HepG2 (cell line): Measurements from ENCODE around the gene RRP8. TPM values are rescaled to one million over a fixed set of nuclear protein-coding genes. Genes with fewer than 3 reads are reported as not detected.

Experiments
- ATAC-seq: fragments of 200-7000 bp; cut with Tn5 transposase; 3 replicates; pipeline ENCODE4 v1.9.1; 2020; ENCODE audit warnings: mild to moderate bottlenecking, moderate library complexity
- BruUV-seq: library from RNA; stranded (reverse); fragments of 400-500 nt; replicated peaks from 2 replicates; lab custom pipeline; 2021; lab: Mats Ljungman, UMichigan
- CTCF ChIA-PET: fragments of 300-600 bp; formaldehyde crosslinking; extraction: SDS; loops from one replicate; lab custom pipeline; 2021; ENCODE audit warnings: low total read pairs, inconsistent platforms, low intra/inter-chr PET ratio; lab: Yijun Ruan, JAX
- POLR2A ChIA-PET: fragments of 350-600 bp; sonication (Branson Sonifier 250); formaldehyde crosslinking; loops from one replicate; lab custom pipeline; 2020; ENCODE audit warnings: antibody characterized with exemption, inconsistent platforms; lab: Yijun Ruan, JAX
- DNase-seq: peaks from one replicate; pipeline ENCODE4 v3.0.0-alpha.2; 2015; ENCODE audit warnings: low spot score
- FAIRE-seq: peaks from 3 replicates; lab custom pipeline; 2011; peaks lifted over from hg19 to GRCh38; lab: Jason Lieb, UNC
- H2AFZ ChIP-seq: one replicate; pipeline ENCODE4 v1.6.1; 2011; ENCODE audit warnings: low read length, inconsistent platforms
- H3K27ac ChIP-seq: fragments of 300-600 bp; 3 replicates; pipeline ENCODE4 v1.8.0; 2011; ENCODE audit warnings: mixed run types, mild to moderate bottlenecking, mixed read lengths, low read length, inconsistent platforms; ENCODE audit not compliant: insufficient read depth; ENCODE audit errors: extremely low read length
- H3K27me3 ChIP-seq, 2 experiments: fragments of 200-600 bp in 1 of 2; 2 replicates in 1 of 2; 3 replicates in 1 of 2; pipeline versions ENCODE4 v1.6.0 to v1.8.0; 2011; ENCODE audit warnings: low read length in 2 of 2, mild to moderate bottlenecking in 2 of 2, moderate library complexity in 2 of 2, inconsistent platforms in 1 of 2; ENCODE audit not compliant: insufficient read depth in 2 of 2, control insufficient read depth in 1 of 2
- H3K36me3 ChIP-seq, 2 experiments: fragments of 200-600 bp in 1 of 2; replicated peaks in 1 of 2; 2 replicates in 1 of 2; 3 replicates in 1 of 2; pipeline versions ENCODE4 v1.5.1 to v1.8.0; 2011; ENCODE audit warnings: low read length in 2 of 2, inconsistent platforms in 1 of 2; ENCODE audit not compliant: insufficient read depth in 2 of 2, control insufficient read depth in 1 of 2
- H3K4me1 ChIP-seq: 2 replicates; pipeline ENCODE4 v1.5.1; 2012; ENCODE audit warnings: low read length, inconsistent platforms; ENCODE audit not compliant: insufficient read depth
- H3K4me2 ChIP-seq: 2 replicates; pipeline ENCODE4 v1.6.0; 2011; ENCODE audit warnings: low read depth, low read length, inconsistent platforms
- H3K4me3 ChIP-seq, 3 experiments: fragments of 200-600 bp in 1 of 3; sonication (generic), shearing (Covaris generic) in 1 of 3; replicated peaks in 1 of 3; 2 replicates each; pipeline ENCODE4 v1.5.1; 2011 to 2016; ENCODE audit warnings: low read length in 3 of 3, inconsistent platforms in 2 of 3, low read depth in 2 of 3, mild to moderate bottlenecking in 2 of 3, control low read depth in 1 of 3, mixed read lengths in 1 of 3; ENCODE audit not compliant: insufficient read depth in 1 of 3
- H3K79me2 ChIP-seq: one replicate; pipeline ENCODE4 v1.6.1; 2011; ENCODE audit warnings: low read length, inconsistent platforms; ENCODE audit not compliant: insufficient read depth
- H3K9ac ChIP-seq: 2 replicates; pipeline ENCODE4 v1.6.0; 2011; ENCODE audit warnings: mild to moderate bottlenecking, low read depth, low read length, inconsistent platforms; ENCODE audit not compliant: insufficient read depth
- H3K9me3 ChIP-seq: 2 replicates; pipeline ENCODE4 v1.5.1; 2012; ENCODE audit warnings: mild to moderate bottlenecking, low read length
- H4K20me1 ChIP-seq: 2 replicates; pipeline ENCODE4 v1.6.0; 2011; ENCODE audit warnings: inconsistent platforms, mild to moderate bottlenecking, low read length, moderate library complexity; ENCODE audit not compliant: insufficient read depth
- AHR ChIP-seq: IDR thresholded peaks from 2 replicates; pipeline ENCODE4 v1.6.1; 2018; ENCODE audit warnings: missing genetic modification reagents, missing compliant biosample characterization
- KIAA2018 ChIP-seq: sonication (generic); formaldehyde crosslinking; IDR thresholded peaks from 2 replicates; pipeline ENCODE4 v1.5.0; 2020; ENCODE audit warnings: mild to moderate bottlenecking, missing genetic modification reagents, borderline replicate concordance
- KLF12 ChIP-seq: sonication (generic); formaldehyde crosslinking; IDR thresholded peaks from 2 replicates; pipeline ENCODE4 v1.4.0; 2020; ENCODE audit warnings: missing genetic modification reagents, borderline replicate concordance
- NR2F1 ChIP-seq, 2 experiments: fragments of 450-650 bp in 1 of 2; formaldehyde crosslinking in 1 of 2; IDR thresholded peaks; 2 replicates each; pipeline versions ENCODE4 v1.5.0 to v1.6.1; 2016 to 2020; ENCODE audit warnings: mild to moderate bottlenecking in 1 of 2, missing compliant biosample characterization in 1 of 2, missing genetic modification reagents in 1 of 2, moderate library complexity in 1 of 2
- NR2F6 ChIP-seq, 2 experiments: IDR thresholded peaks; 2 replicates each; pipeline ENCODE4 v1.6.1; 2016; ENCODE audit warnings: antibody characterized with exemption in 1 of 2, mild to moderate bottlenecking in 1 of 2
- NRL ChIP-seq: sonication (generic); formaldehyde crosslinking; IDR thresholded peaks from 2 replicates; pipeline ENCODE4 v1.5.0; 2020; ENCODE audit warnings: missing genetic modification reagents, mild to moderate bottlenecking, moderate library complexity, borderline replicate concordance
- SP2 ChIP-seq: sonication (generic); formaldehyde crosslinking; IDR thresholded peaks from 2 replicates; pipeline ENCODE4 v1.5.1; 2020; ENCODE audit warnings: mild to moderate bottlenecking, missing genetic modification reagents
- SPEN ChIP-seq: sonication (generic); formaldehyde crosslinking; IDR thresholded peaks from 2 replicates; pipeline ENCODE4 v1.5.1; 2020; ENCODE audit warnings: low read depth, mild to moderate bottlenecking, missing genetic modification reagents
- ZNF3 ChIP-seq: IDR thresholded peaks from 2 replicates; pipeline ENCODE4 v1.7.0; 2017; ENCODE audit warnings: inconsistent platforms
- ZNF556 ChIP-seq: sonication (generic); formaldehyde crosslinking; IDR thresholded peaks from 2 replicates; pipeline ENCODE4 v1.4.0; 2020; ENCODE audit warnings: mild to moderate bottlenecking, missing genetic modification reagents, borderline replicate concordance
- ZNF740 ChIP-seq: sonication (generic); formaldehyde crosslinking; IDR thresholded peaks from 2 replicates; pipeline ENCODE4 v1.4.0; 2020; ENCODE audit warnings: missing genetic modification reagents
- ZSCAN9 ChIP-seq: IDR thresholded peaks from 2 replicates; pipeline ENCODE4 v1.6.1; 2016; ENCODE audit warnings: borderline replicate concordance
- WGBS: methylation state at CpG from one replicate; pipeline ENCODE4 v1.1.6; 2017; ENCODE audit warnings: low lambda C conversion rate; 5-methylcytosine and 5-hydroxymethylcytosine counted together
- in situ Hi-C: cut with HindIII; loops from 2 replicates; pipeline ENCODE4 v1.10.0; 2017; ENCODE audit warnings: low pct_unique_long_range_greater_than_20kb; ENCODE audit not compliant: extremely low pct_ligation_motif_present
- intact Hi-C: fragments of 100-400 bp; cut with micrococcal nuclease; formaldehyde crosslinking; loops from one replicate; pipeline ENCODE4 v1.10.0; 2022; ENCODE audit not compliant: unreplicated experiment
- polyA plus RNA-seq, 8 experiments: library from polyadenylated mRNA; depleted of rRNA in 3 of 8; stranded (reverse) in 7 of 8; unstranded in 1 of 8; fragments of >200 nt; fragmentation: Illumina TruSeq in 4 of 8; extraction: Trizol in 4 of 8; gene quantifications; 2 replicates each; pipeline versions ENCODE4 v1.2.1 to v1.2.3, GENCODE V29; 2011 to 2016; ENCODE audit warnings: low read depth in 4 of 8, missing spikeins in 1 of 8, mixed read lengths in 1 of 8; ENCODE audit not compliant: insufficient read depth in 1 of 8
- total RNA-seq, 5 experiments: library from RNA; depleted of rRNA; stranded (reverse); fragments of >200 nt; fragmentation: Illumina TruSeq; extraction: Trizol; gene quantifications; 2 replicates each; pipeline ENCODE4 v1.2.3, GENCODE V29; 2016; ENCODE audit warnings: low read depth in 1 of 5
- TF ChIP-seq, protein P1 (sequence below): sonication (generic); formaldehyde crosslinking; IDR thresholded peaks from 2 replicates; pipeline ENCODE4 v1.8.1; 2023; ENCODE audit warnings: missing genetic modification reagents, mild to moderate bottlenecking, borderline replicate concordance
- TF ChIP-seq, protein P2 (sequence below): sonication (generic); formaldehyde crosslinking; IDR thresholded peaks from 2 replicates; pipeline ENCODE4 v1.5.0; 2020; ENCODE audit warnings: missing genetic modification reagents

RRP8 gene
- total and polyA plus RNA-seq, 2 of the 13 experiments (the other 11 are each of a cell fraction or from before 2014, with no cell fraction given), result 7.2 to 21.6 TPM

DNA sequence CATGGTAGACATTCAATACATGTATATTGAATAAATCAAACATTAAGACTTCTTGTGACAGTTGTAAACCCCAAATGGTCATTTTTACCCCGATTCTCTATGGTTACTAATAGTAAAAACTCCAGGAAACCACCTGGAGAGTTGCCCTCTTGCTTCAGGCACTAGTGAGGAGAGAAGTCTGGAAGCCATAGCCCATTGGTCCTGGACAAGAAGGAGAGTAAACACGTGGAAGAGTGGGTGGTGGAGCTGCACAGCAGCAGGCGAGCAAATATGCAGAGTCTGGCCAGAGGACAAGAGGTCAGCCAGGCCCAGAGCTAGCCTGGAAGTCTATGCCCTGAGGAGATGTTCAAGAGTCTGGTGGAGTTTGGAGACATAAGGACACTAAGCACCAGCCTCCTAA is 34.5 kb upstream of the RRP8 start (continued):
- TF ChIP-seq NR2F1 (CRISPR knock-in tag; IDR thresholded peaks at IDR 0.05) (peak in 1 of 2 experiments; percentile 41; a peak in 1 of 4 replicates), NR2F6 (IDR thresholded peaks at IDR 0.05) (0 out of 2 replicates have a peak, but pooled peaks have one; percentile 36), NR2F6 (CRISPR knock-in tag; IDR thresholded peaks at IDR 0.05) (0 out of 2 replicates have a peak, but pooled peaks have one; percentile 45)

- ChIA-PET POLR2A (no interaction called here), CTCF (no interaction called here)
- H3K4me1 ChIP-seq, result peaks cover 55% of the 10 kb centered on the region
- BruUV-seq, result no TSS peak
- intact Hi-C loops (no loop called here), in situ Hi-C loops (no loop called here)
- no peak overlapping the region for H2AFZ ChIP-seq
- H3K36me3 ChIP-seq, result no peaks in the 10 kb centered on the region
- peaks cover 7 to 51% of the 10 kb centered on the region in 2 experiments; a peak in 3 of 5 replicates for H3K27me3 ChIP-seq
- no peak overlapping the region for H3K27ac ChIP-seq
- no peaks in the 10 kb centered on the region for H3K79me2 ChIP-seq
- no peak overlapping the region for H3K4me2 ChIP-seq
- FAIRE-seq (no peak), DNase-seq (no peak), ATAC-seq (no peak)
- 46% methylated on average over 3 of the region's 3 CpGs for WGBS
- H3K4me3 ChIP-seq, result no peak overlapping the region
- H3K9me3 ChIP-seq, result no peaks in the 10 kb centered on the region
- no peak overlapping the region for H3K9ac ChIP-seq
- H4K20me1 ChIP-seq, result no peaks in the 10 kb centered on the region
- TF ChIP-seq SP2 (no peak), ZNF556 (CRISPR knock-in tag) (no peak), NRL (CRISPR knock-in tag) (no peak), SPEN (CRISPR knock-in tag) (no peak), ZSCAN9 (CRISPR knock-in tag) (no peak), AHR (CRISPR knock-in tag) (no peak), ZNF3 (no peak), KIAA2018 (CRISPR knock-in tag) (no peak), KLF12 (CRISPR knock-in tag) (no peak), ZNF740 (CRISPR knock-in tag) (no peak)
- TF ChIP-seq, protein P1, sequence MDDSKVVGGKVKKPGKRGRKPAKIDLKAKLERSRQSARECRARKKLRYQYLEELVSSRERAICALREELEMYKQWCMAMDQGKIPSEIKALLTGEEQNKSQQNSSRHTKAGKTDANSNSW (CRISPR knock-in tag), result no peak
- TF ChIP-seq, protein P2, sequence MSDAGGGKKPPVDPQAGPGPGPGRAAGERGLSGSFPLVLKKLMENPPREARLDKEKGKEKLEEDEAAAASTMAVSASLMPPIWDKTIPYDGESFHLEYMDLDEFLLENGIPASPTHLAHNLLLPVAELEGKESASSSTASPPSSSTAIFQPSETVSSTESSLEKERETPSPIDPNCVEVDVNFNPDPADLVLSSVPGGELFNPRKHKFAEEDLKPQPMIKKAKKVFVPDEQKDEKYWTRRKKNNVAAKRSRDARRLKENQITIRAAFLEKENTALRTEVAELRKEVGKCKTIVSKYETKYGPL, result no peak
Observed at GRCh38 chr11:6636480-6636879, 33.1 kb upstream of the RRP8 start.
